Measurements from ENCODE around the gene WASF1.
"Not testable (repeated sequence)": the region's sequence is repeated elsewhere in the genome, so short reads cannot be mapped to it uniquely, and the experiment has no call there.

The WASF1 gene

DNA sequence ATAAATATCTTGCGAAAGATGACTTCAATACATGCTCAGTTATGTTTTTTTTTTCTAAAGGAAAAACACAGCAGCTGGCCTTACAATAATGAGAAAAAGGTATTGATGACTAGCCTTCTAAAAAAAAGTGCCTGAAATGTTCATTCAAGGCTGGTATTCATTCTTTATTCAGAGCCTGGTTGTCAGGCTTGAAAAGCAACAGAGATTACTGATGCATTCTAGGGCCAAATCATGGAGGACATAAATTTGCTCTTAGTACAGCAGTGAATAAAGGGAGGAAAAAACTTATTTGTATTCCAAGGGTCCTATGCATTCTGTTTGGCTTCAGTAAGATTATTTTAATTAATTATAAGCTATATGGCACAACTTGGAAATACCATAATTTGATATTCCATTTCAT, 83.5 kb downstream of the WASF1 start:
- H3K27ac ChIP-seq, result peak overlapping the region in 5 of 21 experiments; percentile 31 to 70 (median 63)

GRCh38 chr6:110095101-110095500, 84.4 kb downstream of the WASF1 start:
- H3K27ac ChIP-seq, result no peak overlapping the region

More for the DNA sequence above, 83.5 kb downstream of the WASF1 start:
- H3K4me3 ChIP-seq, result no peak overlapping the region

DNA sequence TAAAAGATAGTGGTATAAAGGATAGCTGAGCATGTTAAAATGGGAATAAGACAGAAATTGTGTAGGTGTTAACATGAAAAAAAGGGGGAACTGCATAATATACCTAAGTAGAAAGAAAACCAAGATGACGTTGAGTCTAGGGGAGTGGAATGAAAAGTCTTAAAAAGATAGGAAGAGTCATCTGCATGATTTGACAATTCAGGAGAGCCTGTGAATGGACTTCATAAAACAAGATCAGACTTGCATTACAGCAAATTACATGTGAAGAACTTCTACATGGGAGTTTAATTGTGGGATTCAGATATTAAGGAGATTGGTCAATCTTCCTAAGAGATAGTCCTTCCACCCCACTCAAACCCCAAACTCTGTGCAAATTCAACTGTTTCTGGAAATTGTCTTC, 85.5 kb downstream of the WASF1 start:
- H3K27ac ChIP-seq, result no peak overlapping the region
- no peak overlapping the region for H3K4me3 ChIP-seq

More at GRCh38 chr6:110095101-110095500, 84.4 kb downstream of the WASF1 start:
- no peak overlapping the region for H3K4me3 ChIP-seq

GRCh38 chr6:110090876-110091275, 88.6 kb downstream of the WASF1 start:
- no peak overlapping the region for H3K4me3 ChIP-seq
- H3K27ac ChIP-seq, result no peak overlapping the region

- Histone ChIP-seq H3K4me3 (no peak overlapping the region), H3K27ac (no peak overlapping the region)
Measured at GRCh38 chr6:110089323-110089722, 90.1 kb downstream of the WASF1 start.

DNA sequence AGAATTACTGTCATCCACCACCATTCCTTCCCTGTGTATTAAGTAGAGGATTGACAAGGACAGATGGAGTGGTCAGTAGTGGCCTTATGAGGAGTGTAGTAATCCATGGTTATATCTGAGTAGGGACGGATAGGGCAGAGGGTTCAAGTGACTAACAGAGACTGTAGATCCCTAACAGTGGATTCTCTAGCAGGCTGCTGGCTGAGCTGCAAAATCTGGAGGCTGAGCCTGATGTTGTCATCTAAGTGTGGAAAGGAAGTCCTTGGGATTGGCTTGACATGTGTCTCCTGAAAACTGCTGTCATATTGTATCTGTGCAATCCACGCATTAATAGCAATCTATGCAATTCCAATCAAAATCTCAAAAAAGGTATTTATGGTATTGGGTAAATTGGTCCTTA, 94.2 kb downstream of the WASF1 start:
- H3K27ac ChIP-seq, result no peak overlapping the region
- no peak overlapping the region for H3K4me3 ChIP-seq

DNA sequence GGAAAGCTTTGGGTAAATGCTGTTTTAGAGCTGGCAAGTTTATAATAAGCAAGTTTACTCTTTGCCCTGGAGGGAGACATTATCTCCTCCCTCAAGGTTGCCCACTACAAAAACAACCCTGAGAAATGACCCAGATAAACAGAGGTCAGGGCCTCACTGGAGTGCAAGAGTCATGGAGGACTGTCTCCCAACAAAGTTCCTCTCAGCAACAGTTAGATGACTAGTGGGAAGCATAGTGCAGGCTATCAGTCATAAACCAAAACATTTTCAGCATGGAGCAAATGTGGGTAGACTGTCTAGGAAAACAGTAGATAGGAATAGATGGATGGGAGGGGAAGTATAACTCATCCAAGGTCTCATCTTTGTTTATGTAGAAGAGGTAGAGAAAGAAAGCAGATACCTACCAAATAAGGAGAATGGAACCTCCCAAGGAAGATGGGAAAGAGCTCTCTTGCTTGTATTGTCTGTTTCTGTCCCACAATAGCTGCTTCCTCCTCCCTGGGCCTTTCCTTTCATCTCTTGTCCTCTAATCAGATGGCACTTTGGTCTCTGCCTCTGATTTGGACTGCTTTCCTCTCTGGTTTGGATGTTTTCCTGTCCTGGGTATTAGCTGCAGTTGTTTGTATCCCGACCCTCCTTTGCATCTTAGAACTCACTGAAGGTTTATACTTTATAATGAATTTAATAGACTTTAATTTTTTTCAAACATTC, 95.4 kb downstream of the WASF1 start:
- Histone ChIP-seq H3K27ac (no peak overlapping the region), H3K4me3 (no peak overlapping the region)

GRCh38 chr6:110075406-110075805, 104.1 kb downstream of the WASF1 start:
- Histone ChIP-seq H3K4me3 (no peak overlapping the region), H3K27ac (no peak overlapping the region)

GRCh38 chr6:110073474-110073873, 106.0 kb downstream of the WASF1 start:
- not testable (repeated sequence) for H3K27ac ChIP-seq, H3K4me3 ChIP-seq

- Histone ChIP-seq H3K27ac (no peak overlapping the region), H3K4me3 (no peak overlapping the region)
Measured at GRCh38 chr6:110068592-110068967, 110.9 kb downstream of the WASF1 start.

DNA sequence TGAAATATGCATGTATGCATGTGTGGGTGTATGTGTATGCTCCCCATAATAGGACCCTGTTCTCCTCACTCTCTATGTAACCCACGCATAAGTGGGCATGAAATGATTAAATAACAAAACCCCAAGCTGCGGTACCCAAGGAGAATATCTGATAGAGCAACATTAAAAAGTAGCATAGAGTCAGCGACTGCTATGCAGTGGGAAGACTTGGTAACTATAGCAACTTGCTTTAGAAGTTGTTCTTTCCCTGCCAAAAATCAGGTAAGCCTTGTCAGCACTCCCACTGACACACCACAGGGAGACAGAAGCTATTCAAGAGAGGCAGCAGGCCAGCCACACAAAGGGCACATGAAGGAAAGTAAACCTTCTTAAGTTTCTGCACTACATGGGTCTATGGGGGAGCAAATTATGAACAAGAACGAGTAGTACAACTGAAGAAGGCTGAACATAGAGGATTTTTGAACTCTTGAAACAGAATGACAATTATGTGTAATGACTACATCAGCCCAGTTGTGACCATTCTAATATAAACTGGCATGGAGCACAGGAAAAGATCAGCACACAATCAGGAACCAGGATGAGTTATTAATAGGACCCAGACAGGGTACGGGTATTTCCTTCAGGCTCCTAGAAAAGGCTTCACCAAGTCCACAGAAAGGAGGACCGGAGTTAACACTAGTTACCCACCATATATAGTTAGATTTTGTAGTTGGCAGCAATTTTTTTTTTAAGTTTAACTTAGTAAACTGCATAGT, 111.5 kb downstream of the WASF1 start:
- H3K27ac ChIP-seq, result no peak overlapping the region
- no peak overlapping the region for H3K4me3 ChIP-seq

DNA sequence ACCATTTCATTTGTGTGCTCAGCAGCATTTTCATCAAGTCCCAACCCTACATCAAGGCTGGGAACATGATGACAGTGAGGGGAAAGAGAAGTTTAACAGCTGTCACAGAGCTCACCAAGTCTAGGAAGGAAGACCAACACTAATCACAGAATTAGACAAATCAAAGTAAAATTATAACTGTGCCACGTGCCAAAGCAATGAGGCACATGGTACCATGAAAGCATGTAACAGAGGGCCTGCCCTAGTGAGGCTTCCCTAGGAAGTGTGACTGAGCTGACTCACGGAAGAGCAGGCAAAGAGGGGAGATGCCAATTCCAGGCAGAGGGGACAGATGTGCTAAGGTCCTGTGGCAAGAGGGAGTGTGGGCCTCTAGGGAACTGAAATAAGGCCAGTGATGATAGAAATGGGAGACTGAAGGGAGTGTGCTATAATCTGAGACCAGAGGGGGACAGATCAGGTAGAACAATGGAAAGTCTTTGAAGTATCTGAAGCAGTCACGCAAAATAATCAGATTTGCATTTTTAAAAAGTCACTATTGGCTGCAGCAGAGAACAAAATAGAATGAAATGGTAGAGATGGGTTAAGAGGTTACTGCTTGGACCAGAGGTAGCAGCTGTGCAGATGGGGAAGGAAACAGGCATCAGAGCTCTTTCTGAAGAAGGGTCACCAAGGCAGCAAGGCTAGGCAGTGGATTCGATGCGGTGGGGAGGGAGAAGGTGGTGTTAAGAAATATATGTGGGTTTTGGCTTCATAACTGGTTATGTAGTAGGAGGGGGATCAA, 114.5 kb downstream of the WASF1 start:
- no peak overlapping the region for H3K4me3 ChIP-seq
- H3K27ac ChIP-seq, result no peak overlapping the region

GRCh38 chr6:110063594-110064263, 115.7 kb downstream of the WASF1 start:
- no peak overlapping the region for H3K4me3 ChIP-seq
- H3K27ac ChIP-seq, result no peak overlapping the region

DNA sequence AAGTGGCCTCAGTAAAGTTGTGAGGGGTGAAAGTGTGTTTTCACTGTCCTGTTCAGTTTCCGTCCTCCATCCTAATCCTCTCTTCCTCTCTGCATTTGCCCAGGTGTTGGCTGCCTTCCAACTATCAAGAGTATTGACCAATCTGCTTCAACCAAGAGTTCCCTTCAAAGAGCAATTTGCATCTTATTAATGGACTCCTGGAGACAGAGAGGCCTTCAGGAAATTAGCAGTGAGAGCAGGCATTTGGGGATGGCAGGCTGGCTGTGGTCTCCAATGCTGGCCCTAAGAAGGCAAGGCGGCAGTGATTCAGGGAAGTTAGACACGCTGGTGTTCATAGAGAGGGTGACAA, 124.1 kb downstream of the WASF1 start:
- no peak overlapping the region for H3K27ac ChIP-seq

DNA sequence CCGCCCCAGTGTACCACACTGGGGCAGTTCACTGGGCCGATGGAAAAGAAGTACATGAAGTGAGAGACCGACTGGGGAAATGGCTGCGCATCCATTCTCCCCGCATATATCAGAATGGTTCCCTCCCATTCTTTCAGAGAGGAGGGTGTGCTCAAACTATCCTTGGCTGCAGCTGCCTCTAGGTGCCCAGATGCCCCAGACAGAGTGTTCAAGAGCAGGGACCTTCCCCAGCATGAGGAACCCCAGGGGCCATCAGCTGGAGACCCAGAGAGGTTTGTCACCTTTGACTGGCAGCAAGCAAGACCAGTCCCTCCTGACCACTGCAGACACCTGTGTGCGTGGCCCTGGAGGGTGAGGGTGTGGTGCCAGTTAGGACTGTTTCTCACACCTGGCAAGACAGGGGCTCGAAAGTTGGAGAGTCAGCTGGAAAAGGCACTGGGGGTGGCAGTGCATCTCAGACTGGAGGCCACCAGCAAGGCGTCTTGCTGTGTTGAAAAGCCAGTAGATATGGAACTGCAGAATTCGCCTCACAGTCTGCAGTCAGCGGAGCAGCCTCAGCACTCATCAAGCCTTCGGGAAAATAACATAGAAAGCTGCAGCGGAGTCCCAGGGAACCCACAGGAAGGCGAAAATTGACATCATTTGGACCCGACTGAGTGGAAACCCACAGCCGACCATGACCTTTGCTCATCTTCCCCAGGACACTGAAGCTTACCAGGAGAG, 124.6 kb downstream of the WASF1 start:
- H3K27ac ChIP-seq, result no peak overlapping the region
- H3K4me3 ChIP-seq, result no peak overlapping the region

More for the DNA sequence above, 124.1 kb downstream of the WASF1 start:
- H3K4me3 ChIP-seq, result no peak overlapping the region

DNA sequence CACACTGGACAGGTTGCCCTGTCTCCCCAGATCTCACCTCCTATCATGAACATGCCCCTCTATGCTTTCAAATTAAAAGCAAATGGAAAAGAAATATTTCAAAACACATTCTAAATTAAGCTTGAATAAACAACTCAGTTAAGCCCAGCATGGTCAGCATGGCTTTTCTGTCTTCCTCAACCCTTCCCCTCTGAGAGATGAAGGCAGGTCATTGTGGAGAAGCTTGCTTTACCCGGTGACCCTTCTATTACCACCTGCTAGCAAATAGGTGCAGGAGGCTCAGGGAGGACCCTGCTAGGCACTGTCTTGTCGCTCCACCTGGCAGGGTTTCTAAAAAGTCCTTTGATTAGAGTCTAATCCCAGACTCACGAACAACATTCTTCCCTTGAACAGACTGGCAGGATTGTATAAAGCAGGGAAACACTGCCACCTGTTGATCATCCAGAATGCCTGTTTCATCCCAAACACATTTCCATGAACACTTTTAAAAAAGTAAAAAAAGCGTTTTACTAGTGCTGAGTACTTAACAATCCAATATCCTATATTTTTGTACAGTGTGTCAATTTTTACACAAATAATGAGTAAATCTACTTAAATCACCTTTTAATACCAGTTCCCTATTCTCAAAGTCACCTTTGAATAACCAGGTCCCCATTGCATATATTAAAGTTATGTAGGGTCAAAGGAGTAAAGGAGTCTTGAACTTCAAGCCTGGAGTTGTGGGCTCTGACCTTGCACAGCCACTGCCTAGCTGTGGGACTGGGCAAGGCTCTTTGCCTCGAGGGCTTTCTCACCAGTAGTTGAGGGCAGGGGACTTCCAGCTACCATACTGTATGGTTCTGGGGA, 125.9 kb downstream of the WASF1 start:
- Histone ChIP-seq H3K27ac (no peak overlapping the region), H3K4me3 (no peak overlapping the region)

DNA sequence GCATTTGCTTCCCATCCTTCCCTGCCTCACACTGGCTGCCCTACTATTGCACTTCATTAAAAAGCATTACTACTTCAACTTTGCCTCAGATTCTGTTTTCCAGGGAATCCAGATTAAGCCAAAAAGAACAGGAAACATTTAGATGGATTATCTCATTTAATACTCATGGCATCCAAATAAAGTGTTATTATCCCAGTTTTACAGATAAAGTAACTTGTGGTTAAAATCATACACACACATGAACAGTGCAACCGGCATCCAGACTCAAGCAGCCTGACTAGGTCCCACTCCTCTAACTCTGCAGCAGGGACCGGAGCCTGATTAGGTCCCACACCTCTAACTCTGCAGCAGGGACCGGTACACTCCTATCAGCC, 129.0 kb downstream of the WASF1 start:
- H3K4me3 ChIP-seq, result no peak overlapping the region
- H3K27ac ChIP-seq, result no peak overlapping the region

Data from skin epidermis (tissue), 12 donors.